Measurements from ENCODE around the gene WASF3. TPM values are rescaled to one million over a fixed set of nuclear protein-coding genes. Genes with fewer than 3 reads are reported as not detected.

Gene WASF3
- total RNA-seq, 3 donors from 2014 or later (not counting 1 experiment from before 2014, with no cell fraction given): 0.61 TPM; not detected in 2

- H3K27ac Mint-ChIP-seq: no peak overlapping the region
- peaks cover 2 to 7% of the 10 kb centered on the region in 2 donors for H3K9me3 Mint-ChIP-seq
- H3K36me3 Mint-ChIP-seq: no peaks in the 10 kb centered on the region
- ATAC-seq (no peak), DNase-seq (no peak)
- peaks cover 7 to 20% of the 10 kb centered on the region in 2 donors for H3K27me3 Mint-ChIP-seq (ENCODE audit: low read depth in 2 of 2)
- intact Hi-C loops (cut with micrococcal nuclease): no loop called here
- H3K4me3 Mint-ChIP-seq: no peak overlapping the region
- Histone ChIP-seq H3K27me3 (ENCODE audit: control insufficient read depth, insufficient read depth, low read length) (no peaks in the 10 kb centered on the region), H3K36me3 (ENCODE audit: control insufficient read depth, insufficient read depth, low read length) (no peaks in the 10 kb centered on the region), H3K9me3 (ENCODE audit: control insufficient read depth, insufficient read depth, low read length) (peaks cover 6% of the 10 kb centered on the region), H3K4me3 (ENCODE audit: low read length) (no peak overlapping the region), H3K4me1 (ENCODE audit: control insufficient read depth, insufficient read depth, low read length) (no peaks in the 10 kb centered on the region), H3K27ac (ENCODE audit: low read length) (no peak overlapping the region)
- 87% methylated on average over 2 of the region's 2 CpGs for WGBS (ENCODE audit: insufficient coverage)
- no peaks in the 10 kb centered on the region for H3K4me1 Mint-ChIP-seq
- TF ChIP-seq CTCF (IDR thresholded peaks at IDR 0.05): no peak
These were observed 128.8 kb downstream of the WASF3 start for GRCh38 chr13:26686285-26686684.

GRCh38 chr13:26688286-26688685 lies 130.8 kb downstream of the WASF3 start:
- H3K9me3 Mint-ChIP-seq: peaks cover 4 to 11% of the 10 kb centered on the region in 2 donors
- H3K27ac ChIP-seq (ENCODE audit: low read length): no peak overlapping the region
- WGBS (ENCODE audit: insufficient coverage): 89% methylated on average over 8 of the region's 8 CpGs
- no peaks in the 10 kb centered on the region for H3K36me3 ChIP-seq (ENCODE audit: control insufficient read depth, insufficient read depth, low read length)
- H3K4me1 Mint-ChIP-seq: no peaks in the 10 kb centered on the region
- no peaks in the 10 kb centered on the region for H3K4me1 ChIP-seq (ENCODE audit: control insufficient read depth, insufficient read depth, low read length)
- no peak overlapping the region for H3K27ac Mint-ChIP-seq
- TF ChIP-seq CTCF (IDR thresholded peaks at IDR 0.05): no peak
- peaks cover 5 to 20% of the 10 kb centered on the region in 2 donors for H3K27me3 Mint-ChIP-seq (ENCODE audit: low read depth in 2 of 2)
- no peak overlapping the region for H3K4me3 ChIP-seq (ENCODE audit: low read length)
- DNase-seq: no peak
- H3K4me3 Mint-ChIP-seq: no peak overlapping the region
- ATAC-seq: no peak
- no peaks in the 10 kb centered on the region for H3K27me3 ChIP-seq (ENCODE audit: control insufficient read depth, insufficient read depth, low read length)
- H3K9me3 ChIP-seq (ENCODE audit: control insufficient read depth, insufficient read depth, low read length): peaks cover 6% of the 10 kb centered on the region
- intact Hi-C loops (cut with micrococcal nuclease): no loop called here
- no peaks in the 10 kb centered on the region for H3K36me3 Mint-ChIP-seq

- ATAC-seq (no peak), DNase-seq (no peak)
- Histone ChIP-seq H3K4me3 (ENCODE audit: low read length) (no peak overlapping the region), H3K4me1 (ENCODE audit: control insufficient read depth, insufficient read depth, low read length) (no peaks in the 10 kb centered on the region), H3K9me3 (ENCODE audit: control insufficient read depth, insufficient read depth, low read length) (peaks cover 6% of the 10 kb centered on the region), H3K27ac (ENCODE audit: low read length) (no peak overlapping the region), H3K36me3 (ENCODE audit: control insufficient read depth, insufficient read depth, low read length) (no peaks in the 10 kb centered on the region), H3K27me3 (ENCODE audit: control insufficient read depth, insufficient read depth, low read length) (no peaks in the 10 kb centered on the region)
- intact Hi-C loops (cut with micrococcal nuclease): no loop called here
- H3K36me3 Mint-ChIP-seq: no peaks in the 10 kb centered on the region
- H3K4me1 Mint-ChIP-seq: no peaks in the 10 kb centered on the region
- 82% methylated on average over 2 of the region's 4 CpGs for WGBS (ENCODE audit: insufficient coverage)
- no peak for TF ChIP-seq CTCF (IDR thresholded peaks at IDR 0.05)
- peaks cover 5 to 20% of the 10 kb centered on the region in 2 donors for H3K27me3 Mint-ChIP-seq (ENCODE audit: low read depth in 2 of 2)
- no peak overlapping the region for H3K4me3 Mint-ChIP-seq
- H3K27ac Mint-ChIP-seq: no peak overlapping the region
- H3K9me3 Mint-ChIP-seq: peaks cover 4 to 11% of the 10 kb centered on the region in 2 donors
These were observed 131.5 kb downstream of the WASF3 start for GRCh38 chr13:26688980-26689379.

- no peaks in the 10 kb centered on the region for H3K27me3 ChIP-seq (ENCODE audit: control insufficient read depth, insufficient read depth, low read length)
- H3K4me1 ChIP-seq (ENCODE audit: control insufficient read depth, insufficient read depth, low read length): peaks cover 3% of the 10 kb centered on the region
- Mint-ChIP-seq H3K27me3 (ENCODE audit: low read depth in 2 of 2) (peaks cover 2 to 18% of the 10 kb centered on the region in 2 donors), H3K4me1 (peaks cover 4 to 6% of the 10 kb centered on the region in 2 donors), H3K27ac (no peak overlapping the region), H3K9me3 (peaks cover 4 to 11% of the 10 kb centered on the region in 2 donors), H3K4me3 (no peak overlapping the region), H3K36me3 (no peaks in the 10 kb centered on the region)
- H3K4me3 ChIP-seq (ENCODE audit: low read length): no peak overlapping the region
- no peak overlapping the region for H3K27ac ChIP-seq (ENCODE audit: low read length)
- intact Hi-C loops (cut with micrococcal nuclease): no loop called here
- DNase-seq (no peak), ATAC-seq (no peak)
- H3K9me3 ChIP-seq (ENCODE audit: control insufficient read depth, insufficient read depth, low read length): peaks cover 6% of the 10 kb centered on the region
- TF ChIP-seq CTCF (IDR thresholded peaks at IDR 0.05): no peak
- H3K36me3 ChIP-seq (ENCODE audit: control insufficient read depth, insufficient read depth, low read length): no peaks in the 10 kb centered on the region
- 75% methylated on average over 10 of the region's 10 CpGs for WGBS (ENCODE audit: insufficient coverage)
These were observed 136.4 kb downstream of the WASF3 start for GRCh38 chr13:26693749-26694463.

All from natural killer cell (primary cell).